ENCODE data around the gene FRY.

DNA sequence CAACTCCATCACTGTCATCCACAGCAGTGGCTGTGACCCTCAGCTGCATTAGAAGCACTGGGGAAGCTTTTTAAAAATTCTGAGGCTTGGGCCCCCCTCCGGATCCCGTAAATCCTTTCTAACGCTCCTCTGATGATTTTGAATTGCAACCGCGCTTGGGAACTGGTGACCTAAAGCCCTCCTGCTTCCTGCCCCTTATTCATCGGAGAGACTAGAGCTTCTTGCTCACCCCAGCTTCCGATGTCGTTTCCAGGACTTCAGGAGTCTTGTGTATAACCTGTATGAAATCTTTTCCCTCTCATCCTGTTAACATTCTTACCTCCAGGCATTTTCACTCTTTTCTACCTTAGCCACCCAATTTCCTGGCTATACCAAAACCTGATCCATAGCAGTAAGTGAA, 268.8 kb downstream of the FRY start:
- TF ChIP-seq, protein P1, sequence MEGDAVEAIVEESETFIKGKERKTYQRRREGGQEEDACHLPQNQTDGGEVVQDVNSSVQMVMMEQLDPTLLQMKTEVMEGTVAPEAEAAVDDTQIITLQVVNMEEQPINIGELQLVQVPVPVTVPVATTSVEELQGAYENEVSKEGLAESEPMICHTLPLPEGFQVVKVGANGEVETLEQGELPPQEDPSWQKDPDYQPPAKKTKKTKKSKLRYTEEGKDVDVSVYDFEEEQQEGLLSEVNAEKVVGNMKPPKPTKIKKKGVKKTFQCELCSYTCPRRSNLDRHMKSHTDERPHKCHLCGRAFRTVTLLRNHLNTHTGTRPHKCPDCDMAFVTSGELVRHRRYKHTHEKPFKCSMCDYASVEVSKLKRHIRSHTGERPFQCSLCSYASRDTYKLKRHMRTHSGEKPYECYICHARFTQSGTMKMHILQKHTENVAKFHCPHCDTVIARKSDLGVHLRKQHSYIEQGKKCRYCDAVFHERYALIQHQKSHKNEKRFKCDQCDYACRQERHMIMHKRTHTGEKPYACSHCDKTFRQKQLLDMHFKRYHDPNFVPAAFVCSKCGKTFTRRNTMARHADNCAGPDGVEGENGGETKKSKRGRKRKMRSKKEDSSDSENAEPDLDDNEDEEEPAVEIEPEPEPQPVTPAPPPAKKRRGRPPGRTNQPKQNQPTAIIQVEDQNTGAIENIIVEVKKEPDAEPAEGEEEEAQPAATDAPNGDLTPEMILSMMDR (conservative IDR thresholded peaks at IDR 0.05; ENCODE audit: low read depth, low read length), result no peak
- TF ChIP-seq EZH2 (IDR thresholded peaks at IDR 0.05; ENCODE audit: low read length, unreplicated experiment), result no peak

All from PC-3 (cell line).